ENCODE data around the gene ACSM6.

Gene ACSM6

GRCh38 chr10:95176101-95176500 is 17.9 kb upstream of the ACSM6 start:
- no peaks in the 10 kb centered on the region for H3K27me3 ChIP-seq (ENCODE audit: insufficient read depth, low read length)
- no peaks in the 10 kb centered on the region for H3K9me2 ChIP-seq (ENCODE audit: low read depth, low read length)
- H3K9me3 ChIP-seq (ENCODE audit: low read length): no peaks in the 10 kb centered on the region
- H3K27ac ChIP-seq (ENCODE audit: low read depth, low read length, poor library complexity, severe bottlenecking): no peak overlapping the region
- H3K4me2 ChIP-seq (ENCODE audit: low read length): no peak overlapping the region
- H3K4me3 ChIP-seq (ENCODE audit: low read depth, low read length, poor library complexity, severe bottlenecking): no peak overlapping the region
- no peaks in the 10 kb centered on the region for H3F3A ChIP-seq (ENCODE audit: insufficient read depth, low read length)
- H3K9ac ChIP-seq (ENCODE audit: low read length): no peak overlapping the region
- TF ChIP-seq CTCF (IDR thresholded peaks at IDR 0.05; ENCODE audit: low read length) (no peak), EZH2 (IDR thresholded peaks at IDR 0.05; ENCODE audit: borderline replicate concordance, low read length) (no peak)
- no peak overlapping the region for H2AFZ ChIP-seq (ENCODE audit: low read length)
- H3K36me3 ChIP-seq (ENCODE audit: insufficient read depth, low read length): no peaks in the 10 kb centered on the region
- H3K4me1 ChIP-seq (ENCODE audit: insufficient read depth, low read length, severe bottlenecking): no peaks in the 10 kb centered on the region
- no peaks in the 10 kb centered on the region for H4K20me1 ChIP-seq (ENCODE audit: insufficient read depth, low read length)
- no peaks in the 10 kb centered on the region for H3K79me2 ChIP-seq (ENCODE audit: insufficient read depth, low read length)

- H3K36me3 ChIP-seq (ENCODE audit: insufficient read depth, low read length): no peaks in the 10 kb centered on the region
- TF ChIP-seq CTCF (IDR thresholded peaks at IDR 0.05; ENCODE audit: low read length) (no peak), EZH2 (IDR thresholded peaks at IDR 0.05; ENCODE audit: borderline replicate concordance, low read length) (no peak)
- no peaks in the 10 kb centered on the region for H3K9me2 ChIP-seq (ENCODE audit: low read depth, low read length)
- H3K27ac ChIP-seq (ENCODE audit: low read depth, low read length, poor library complexity, severe bottlenecking): no peak overlapping the region
- H3K79me2 ChIP-seq (ENCODE audit: insufficient read depth, low read length): no peaks in the 10 kb centered on the region
- no peaks in the 10 kb centered on the region for H4K20me1 ChIP-seq (ENCODE audit: insufficient read depth, low read length)
- H3K4me3 ChIP-seq (ENCODE audit: low read depth, low read length, poor library complexity, severe bottlenecking): no peak overlapping the region
- no peaks in the 10 kb centered on the region for H3K4me1 ChIP-seq (ENCODE audit: insufficient read depth, low read length, severe bottlenecking)
- no peak overlapping the region for H3K4me2 ChIP-seq (ENCODE audit: low read length)
- H2AFZ ChIP-seq (ENCODE audit: low read length): no peak overlapping the region
- H3F3A ChIP-seq (ENCODE audit: insufficient read depth, low read length): no peaks in the 10 kb centered on the region
- H3K9ac ChIP-seq (ENCODE audit: low read length): no peak overlapping the region
- no peaks in the 10 kb centered on the region for H3K27me3 ChIP-seq (ENCODE audit: insufficient read depth, low read length)
- no peaks in the 10 kb centered on the region for H3K9me3 ChIP-seq (ENCODE audit: low read length)
Observed at GRCh38 chr10:95177429-95177828, 16.6 kb upstream of the ACSM6 start.

DNA sequence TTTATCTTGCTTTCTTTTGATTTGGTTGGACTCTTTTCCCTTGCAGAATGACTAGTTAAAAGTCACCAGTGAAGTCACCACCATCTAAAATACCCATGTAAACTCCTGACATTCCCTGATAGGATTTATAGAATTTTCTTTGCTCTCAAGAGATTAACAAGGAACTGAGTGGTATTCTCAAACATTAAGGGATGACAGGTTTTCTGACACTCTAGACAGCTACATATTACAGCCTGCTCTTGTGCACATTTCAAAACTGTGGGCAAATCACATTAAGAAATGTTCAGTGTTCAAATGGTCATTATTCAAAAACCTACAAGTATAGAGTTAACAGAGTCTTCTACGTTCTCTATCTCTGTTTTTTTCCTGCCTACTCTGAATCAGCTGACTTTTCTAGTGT is 15.8 kb upstream of the ACSM6 start:
- no peak overlapping the region for H3K4me2 ChIP-seq (ENCODE audit: low read length)
- H3K27me3 ChIP-seq (ENCODE audit: insufficient read depth, low read length): no peaks in the 10 kb centered on the region
- no peaks in the 10 kb centered on the region for H3F3A ChIP-seq (ENCODE audit: insufficient read depth, low read length)
- no peaks in the 10 kb centered on the region for H3K9me2 ChIP-seq (ENCODE audit: low read depth, low read length)
- no peak overlapping the region for H3K4me3 ChIP-seq (ENCODE audit: low read depth, low read length, poor library complexity, severe bottlenecking)
- no peaks in the 10 kb centered on the region for H3K79me2 ChIP-seq (ENCODE audit: insufficient read depth, low read length)
- no peaks in the 10 kb centered on the region for H3K36me3 ChIP-seq (ENCODE audit: insufficient read depth, low read length)
- no peak overlapping the region for H2AFZ ChIP-seq (ENCODE audit: low read length)
- H4K20me1 ChIP-seq (ENCODE audit: insufficient read depth, low read length): no peaks in the 10 kb centered on the region
- H3K9me3 ChIP-seq (ENCODE audit: low read length): no peaks in the 10 kb centered on the region
- H3K4me1 ChIP-seq (ENCODE audit: insufficient read depth, low read length, severe bottlenecking): no peaks in the 10 kb centered on the region
- no peak overlapping the region for H3K27ac ChIP-seq (ENCODE audit: low read depth, low read length, poor library complexity, severe bottlenecking)
- TF ChIP-seq EZH2 (IDR thresholded peaks at IDR 0.05; ENCODE audit: borderline replicate concordance, low read length): no peak
- TF ChIP-seq CTCF (IDR thresholded peaks at IDR 0.05; ENCODE audit: low read length): no peak
- no peak overlapping the region for H3K9ac ChIP-seq (ENCODE audit: low read length)
